SK-N-SH (cell line): Measurements from ENCODE around the gene TBCD. TPM values are rescaled to one million over a fixed set of nuclear protein-coding genes. Genes with fewer than 3 reads are reported as not detected.

Experiments
- CTCF ChIA-PET: fragments of 300-600, 350-600 bp; formaldehyde crosslinking; extraction: SDS; loops from one replicate; lab custom pipeline; 2021; lab: Yijun Ruan, JAX
- POLR2A ChIA-PET: fragments of 350-600 bp; sonication (Branson Sonifier 250); formaldehyde crosslinking; extraction: SDS; loops from one replicate; lab custom pipeline; 2020; ENCODE audit warnings: antibody characterized with exemption, inconsistent platforms; lab: Yijun Ruan, JAX
- DNase-seq: peaks from one replicate; pipeline ENCODE4 v3.0.0; 2012
- H2AFZ ChIP-seq: fragments of 200-600 bp; sonication (generic); 2 replicates; pipeline ENCODE4 v1.8.1; 2016; ENCODE audit warnings: antibody characterized with exemption, mild to moderate bottlenecking, low read depth
- H3F3A ChIP-seq: fragments of 200-600 bp; sonication (generic); replicated peaks from 2 replicates; pipeline ENCODE3; 2016; ENCODE audit warnings: antibody characterized with exemption, mild to moderate bottlenecking; ENCODE audit not compliant: insufficient read depth
- H3K27ac ChIP-seq, 2 experiments: fragments of 200-500 bp in 1 of 2; fragments of 200-600 bp in 1 of 2; sonication (Bioruptor generic) in 1 of 2; sonication (generic), shearing (Covaris generic) in 1 of 2; 2 replicates each; pipeline versions ENCODE4 v1.5.1 to v1.6.1; 2014 to 2016; ENCODE audit warnings: low read depth in 2 of 2, inconsistent platforms in 1 of 2, low read length in 1 of 2, mild to moderate bottlenecking in 1 of 2, mixed read lengths in 1 of 2
- H3K27me3 ChIP-seq: fragments of 200-600 bp; sonication (generic), shearing (Covaris generic); 2 replicates; pipeline ENCODE4 v1.6.1; 2016; ENCODE audit warnings: mixed run types; ENCODE audit not compliant: insufficient read depth
- H3K36me3 ChIP-seq, 2 experiments: fragments of 200-500 bp in 1 of 2; fragments of 200-600 bp in 1 of 2; sonication (Bioruptor generic) in 1 of 2; sonication (generic) in 1 of 2; replicated peaks in 1 of 2; 2 replicates each; pipeline versions ENCODE3 to v1.5.1; 2014 to 2016; ENCODE audit warnings: low read length in 1 of 2, mild to moderate bottlenecking in 1 of 2; ENCODE audit not compliant: insufficient read depth in 2 of 2, control insufficient read depth in 1 of 2
- H3K4me1 ChIP-seq, 2 experiments: fragments of 200-500 bp in 1 of 2; fragments of 200-600 bp in 1 of 2; sonication (Bioruptor generic) in 1 of 2; sonication (generic), shearing (Covaris generic) in 1 of 2; 2 replicates each; pipeline versions ENCODE4 v1.5.1 to v1.6.1; 2014 to 2016; ENCODE audit warnings: low read depth in 1 of 2, low read length in 1 of 2, mixed run types in 1 of 2; ENCODE audit not compliant: insufficient read depth in 2 of 2, control insufficient read depth in 1 of 2
- H3K4me2 ChIP-seq: fragments of 200-600 bp; sonication (generic), shearing (Covaris generic); 2 replicates; pipeline ENCODE4 v1.6.1; 2017; ENCODE audit warnings: mixed run types
- H3K4me3 ChIP-seq, 2 experiments: fragments of 200-500 bp in 1 of 2; fragments of 200-600 bp in 1 of 2; sonication (Bioruptor generic) in 1 of 2; sonication (generic), shearing (Covaris generic) in 1 of 2; 2 replicates each; pipeline versions ENCODE4 v1.5.1 to v1.8.1; 2014 to 2016; ENCODE audit warnings: low read depth in 2 of 2, inconsistent platforms in 1 of 2, low read length in 1 of 2, mild to moderate bottlenecking in 1 of 2, mixed read lengths in 1 of 2, moderate library complexity in 1 of 2
- H3K79me2 ChIP-seq: fragments of 200-600 bp; sonication (generic); 2 replicates; pipeline ENCODE4 v1.8.1; 2017; ENCODE audit warnings: mild to moderate bottlenecking; ENCODE audit not compliant: insufficient read depth
- H3K9ac ChIP-seq: fragments of 200-600 bp; sonication (generic); 2 replicates; pipeline ENCODE4 v1.6.1; 2017; ENCODE audit warnings: mixed run types
- H3K9me2 ChIP-seq: fragments of 200-600 bp; sonication (generic); 2 replicates; pipeline ENCODE4 v1.6.1; 2017; ENCODE audit warnings: mixed run types
- H3K9me3 ChIP-seq: fragments of 200-600 bp; sonication (generic); 2 replicates; pipeline ENCODE4 v1.6.1; 2017; ENCODE audit warnings: mixed run types, mild to moderate bottlenecking, moderate library complexity
- H4K20me1 ChIP-seq: fragments of 200-600 bp; sonication (generic); 2 replicates; pipeline ENCODE4 v1.6.1; 2017; ENCODE audit warnings: mild to moderate bottlenecking, mixed run types; ENCODE audit not compliant: insufficient read depth
- CTCF ChIP-seq: fragments of 200-600 bp; sonication (generic); IDR thresholded peaks from 2 replicates; pipeline ENCODE4 v1.6.1; 2017; ENCODE audit warnings: antibody characterized with exemption, mild to moderate bottlenecking, moderate library complexity
- FOSL2 ChIP-seq: IDR thresholded peaks from 2 replicates; pipeline ENCODE4 v1.4.0; 2012; ENCODE audit warnings: low read depth, mild to moderate bottlenecking, moderate library complexity, borderline replicate concordance
- FOXM1 ChIP-seq: IDR thresholded peaks from 2 replicates; pipeline ENCODE4 v1.4.0; 2012; ENCODE audit warnings: low read depth, mild to moderate bottlenecking
- GABPA ChIP-seq: IDR thresholded peaks from 2 replicates; pipeline ENCODE4 v1.4.0; 2012; ENCODE audit warnings: low read depth, mild to moderate bottlenecking
- GATA2 ChIP-seq: sonication (generic); formaldehyde crosslinking; IDR thresholded peaks from 2 replicates; pipeline ENCODE4 v1.5.0; 2020; ENCODE audit warnings: mild to moderate bottlenecking, missing genetic modification reagents
- IRF3 ChIP-seq: fragments of 150-350 bp; IDR thresholded peaks from 2 replicates; pipeline ENCODE4 v1.6.1; 2016; ENCODE audit warnings: mild to moderate bottlenecking, low read depth, low read length
- MEF2A ChIP-seq: IDR thresholded peaks from 2 replicates; pipeline ENCODE4 v1.4.0; 2012; ENCODE audit warnings: low read depth, borderline replicate concordance
- NRF1 ChIP-seq: IDR thresholded peaks from 2 replicates; pipeline ENCODE4 v1.6.1; 2012; ENCODE audit warnings: low read depth, mild to moderate bottlenecking, low read length
- PBX3 ChIP-seq: IDR thresholded peaks from 2 replicates; pipeline ENCODE4; 2012
- RCOR1 ChIP-seq: fragments of 150-350 bp; IDR thresholded peaks from 2 replicates; pipeline ENCODE4 v1.6.1; 2017; ENCODE audit warnings: antibody characterized with exemption, low read length
- REST ChIP-seq: IDR thresholded peaks from 2 replicates; pipeline ENCODE4 v1.6.1; 2012; ENCODE audit warnings: mild to moderate bottlenecking, low read depth, low read length, moderate library complexity
- SIN3A ChIP-seq: IDR thresholded peaks from 2 replicates; pipeline ENCODE4 v1.6.1; 2012; ENCODE audit warnings: low read depth, mild to moderate bottlenecking, low read length, moderate library complexity, borderline replicate concordance
- TCF12 ChIP-seq: IDR thresholded peaks from 2 replicates; pipeline ENCODE4 v1.4.0; 2012
- YY1 ChIP-seq: IDR thresholded peaks from 2 replicates; pipeline ENCODE4 v1.4.0; 2012; ENCODE audit warnings: low read depth, mild to moderate bottlenecking
- polyA plus RNA-seq, 3 experiments: library from polyadenylated mRNA; depleted of rRNA; stranded (reverse); fragments of >200 nt; gene quantifications; 2 replicates each; pipeline ENCODE4 v1.2.3, GENCODE V29; 2012

Gene TBCD
- polyA plus RNA-seq, 1 of the 3 experiments (the other 2 are of a cell fraction), result 107 TPM

GRCh38 chr17:82946081-82946480 lies 194.2 kb downstream of the TBCD start:
- Histone ChIP-seq H4K20me1 (no peaks in the 10 kb centered on the region), H3K9me3 (peaks cover 23% of the 10 kb centered on the region), H3K9ac (no peak overlapping the region), H3K4me1 (no peaks in the 10 kb centered on the region), H3K4me2 (no peak overlapping the region), H2AFZ (no peak overlapping the region), H3K4me3 (no peak overlapping the region), H3K36me3 (peaks cover 52 to 60% of the 10 kb centered on the region in 2 experiments), H3K27ac (no peak overlapping the region), H3K79me2 (no peaks in the 10 kb centered on the region), H3K27me3 (no peaks in the 10 kb centered on the region), H3F3A (peaks cover 4% of the 10 kb centered on the region), H3K9me2 (no peaks in the 10 kb centered on the region)
- CTCF ChIA-PET, result no interaction called here
- DNase-seq, result no peak
- POLR2A ChIA-PET, result no interaction called here
- TF ChIP-seq GATA2 (CRISPR knock-in tag) (no peak), IRF3 (no peak), FOSL2 (no peak), TCF12 (no peak), NRF1 (no peak), YY1 (no peak), CTCF (no peak), RCOR1 (no peak), SIN3A (no peak), FOXM1 (no peak), REST (no peak), GABPA (no peak), PBX3 (no peak), MEF2A (no peak)
